GM23248 (cell line): ENCODE results near the gene FAM168A. TPM values are rescaled to one million over a fixed set of nuclear protein-coding genes. Genes with fewer than 3 reads are reported as not detected.

Source experiments
- DNase-seq: peaks from one replicate; pipeline ENCODE4 v3.0.0-alpha.2; 2015
- H2AFZ ChIP-seq: fragments of 200-600 bp; sonication (generic); 2 replicates; pipeline ENCODE4 v1.6.1; 2016; ENCODE audit warnings: antibody characterized with exemption
- H3F3A ChIP-seq: fragments of 200-600 bp; sonication (generic); 2 replicates; pipeline ENCODE4 v1.6.1; 2016; ENCODE audit warnings: mild to moderate bottlenecking, antibody characterized with exemption, mixed run types; ENCODE audit not compliant: insufficient read depth
- H3K27ac ChIP-seq: fragments of 200-600 bp; sonication (generic); 2 replicates; pipeline ENCODE4 v1.5.1; 2016; ENCODE audit warnings: mild to moderate bottlenecking
- H3K27me3 ChIP-seq: fragments of 200-600 bp; sonication (generic); replicated peaks from 2 replicates; pipeline ENCODE4 v1.6.1; 2016; ENCODE audit warnings: mild to moderate bottlenecking; ENCODE audit not compliant: insufficient read depth
- H3K36me3 ChIP-seq: fragments of 200-600 bp; sonication (generic); 2 replicates; pipeline ENCODE4 v1.6.1; 2016; ENCODE audit warnings: low read depth, mild to moderate bottlenecking
- H3K4me1 ChIP-seq: fragments of 200-600 bp; sonication (generic); 2 replicates; pipeline ENCODE4 v1.6.1; 2016; ENCODE audit warnings: mild to moderate bottlenecking; ENCODE audit not compliant: insufficient read depth
- H3K4me2 ChIP-seq: fragments of 200-600 bp; sonication (generic); one replicate; pipeline ENCODE4 v1.6.1; 2016; ENCODE audit warnings: mild to moderate bottlenecking; ENCODE audit not compliant: unreplicated experiment
- H3K4me3 ChIP-seq: fragments of 200-600 bp; sonication (generic); 2 replicates; pipeline ENCODE4 v1.5.1; 2016; ENCODE audit warnings: mild to moderate bottlenecking
- H3K79me2 ChIP-seq: fragments of 200-600 bp; sonication (generic); 2 replicates; pipeline ENCODE4 v1.6.1; 2016; ENCODE audit warnings: mild to moderate bottlenecking; ENCODE audit not compliant: insufficient read depth
- H3K9ac ChIP-seq: fragments of 200-600 bp; sonication (generic); 2 replicates; pipeline ENCODE4 v1.6.1; 2016; ENCODE audit warnings: mild to moderate bottlenecking
- H3K9me2 ChIP-seq: fragments of 200-600 bp; sonication (generic); 2 replicates; pipeline ENCODE4 v1.6.1; 2016; ENCODE audit warnings: mixed run types, mild to moderate bottlenecking, moderate library complexity; ENCODE audit not compliant: insufficient read depth
- H3K9me3 ChIP-seq: fragments of 200-600 bp; sonication (generic); one replicate; pipeline ENCODE4 v1.6.1; 2017; ENCODE audit warnings: low read depth
- H4K20me1 ChIP-seq: fragments of 200-600 bp; sonication (generic); 2 replicates; pipeline ENCODE4 v1.6.0; 2016; ENCODE audit not compliant: insufficient read depth
- EZH2 ChIP-seq: fragments of 200-600 bp; sonication (generic); IDR thresholded peaks from 2 replicates; pipeline ENCODE4 v1.6.1; 2018; ENCODE audit warnings: antibody characterized with exemption, mild to moderate bottlenecking; ENCODE audit not compliant: insufficient read depth, poor library complexity, severe bottlenecking
- EZH2phosphoT487 ChIP-seq: fragments of 200-600 bp; sonication (generic); IDR thresholded peaks from 2 replicates; pipeline ENCODE4 v1.6.1; 2018; ENCODE audit warnings: antibody characterized with exemption, moderate library complexity, mild to moderate bottlenecking, low read depth; ENCODE audit not compliant: insufficient read depth
- WGBS, 2 experiments: methylation state at CpG; one replicate each; pipeline ENCODE4 v1.1.6; 2015 to 2017; ENCODE audit warnings: low lambda C conversion rate in 2 of 2, low coverage in 1 of 2; ENCODE audit errors: missing lambda C conversion rate in 2 of 2; 5-methylcytosine and 5-hydroxymethylcytosine counted together
- in situ Hi-C: fragments of 300-500 bp; cut with MboI; formaldehyde crosslinking; loops from 2 replicates; pipeline ENCODE4 v1.15.0; 2020
- polyA plus RNA-seq: library from polyadenylated mRNA; unstranded; fragments of >200 nt; fragmentation: Nextera tagmentation; extraction: Ambion mirVana; gene quantifications from 2 replicates; pipeline ENCODE4 v1.2.1, GENCODE V29; 2016
- total RNA-seq: library from RNA; depleted of rRNA; stranded (reverse); fragments of >200 nt; shearing (Covaris generic); gene quantifications from 2 replicates; pipeline ENCODE4 v1.2.3, GENCODE V29; 2014

The FAM168A gene
- total and polyA plus RNA-seq, 2 experiments from 2014 or later: 9.1 to 26.4 TPM

- Histone ChIP-seq H4K20me1 (no peaks in the 10 kb centered on the region), H3K79me2 (no peaks in the 10 kb centered on the region), H3K27ac (no peak overlapping the region), H3K27me3 (no peaks in the 10 kb centered on the region), H3K9ac (no peak overlapping the region), H3K9me2 (no peaks in the 10 kb centered on the region), H3K4me1 (peaks cover 4% of the 10 kb centered on the region; the same call in 1 of the 2 replicates), H2AFZ (no peak overlapping the region), H3K4me2 (no peak overlapping the region), H3K36me3 (peaks cover 23% of the 10 kb centered on the region), H3F3A (peaks cover 5% of the 10 kb centered on the region; the same call in 1 of the 2 replicates), H3K9me3 (no peaks in the 10 kb centered on the region), H3K4me3 (no peak overlapping the region)
- no peak for DNase-seq
- TF ChIP-seq EZH2phosphoT487 (no peak), EZH2 (no peak)
- 96 to 97% methylated on average over 8 of the region's 8 CpGs for WGBS, 2 experiments
- in situ Hi-C loops: no loop called here
Measured at GRCh38 chr11:73360743-73361369, 237.1 kb downstream of the FAM168A start.

GRCh38 chr11:73359930-73360742 lies 237.8 kb downstream of the FAM168A start:
- H3K27ac ChIP-seq: peak overlapping the region; percentile 81
- H3K9ac ChIP-seq: peak overlapping the region; percentile 73
- no peak for TF ChIP-seq EZH2phosphoT487
- no peak for TF ChIP-seq EZH2

GRCh38 chr11:73359341-73359740 lies 238.6 kb downstream of the FAM168A start:
- no peak for TF ChIP-seq EZH2phosphoT487
- no peak for TF ChIP-seq EZH2
- H3K9ac ChIP-seq: peak overlapping the region; percentile 73

More at GRCh38 chr11:73359930-73360742, 237.8 kb downstream of the FAM168A start:
- Histone ChIP-seq H4K20me1 (no peaks in the 10 kb centered on the region), H3K9me2 (no peaks in the 10 kb centered on the region), H3K4me1 (peaks cover 4% of the 10 kb centered on the region; the same call in 1 of the 2 replicates), H3K27me3 (no peaks in the 10 kb centered on the region), H3K36me3 (peaks cover 23% of the 10 kb centered on the region), H3K4me3 (no peak overlapping the region), H2AFZ (no peak overlapping the region), H3K9me3 (no peaks in the 10 kb centered on the region), H3K79me2 (no peaks in the 10 kb centered on the region), H3F3A (peaks cover 5% of the 10 kb centered on the region; the same call in 1 of the 2 replicates), H3K4me2 (no peak overlapping the region)
- DNase-seq: peak; percentile 61
- 90 to 94% methylated on average over 19 of the region's 19 CpGs for WGBS, 2 experiments
- in situ Hi-C loops: no loop called here

GRCh38 chr11:73358071-73358470 lies 239.8 kb downstream of the FAM168A start:
- peak; percentile 64 for DNase-seq
- in situ Hi-C loops: no loop called here
- peaks cover 5% of the 10 kb centered on the region; the same call in 1 of the 2 replicates for H3F3A ChIP-seq

More at GRCh38 chr11:73359341-73359740, 238.6 kb downstream of the FAM168A start:
- Histone ChIP-seq H3K27me3 (no peaks in the 10 kb centered on the region), H3K4me1 (peaks cover 4% of the 10 kb centered on the region; the same call in 1 of the 2 replicates), H4K20me1 (no peaks in the 10 kb centered on the region), H3K27ac (peak overlapping the region; percentile 81), H3K36me3 (peaks cover 23% of the 10 kb centered on the region), H3K79me2 (no peaks in the 10 kb centered on the region; the same call in 1 of the 2 replicates), H3F3A (peaks cover 5% of the 10 kb centered on the region; the same call in 1 of the 2 replicates), H3K9me3 (no peaks in the 10 kb centered on the region), H3K9me2 (no peaks in the 10 kb centered on the region), H3K4me3 (no peak overlapping the region), H3K4me2 (peak overlapping the region; percentile 25), H2AFZ (no peak overlapping the region)
- peak; percentile 89 for DNase-seq
- 52 to 54% methylated on average over 11 of the region's 11 CpGs for WGBS, 2 experiments
- in situ Hi-C loops: no loop called here

More at GRCh38 chr11:73358071-73358470, 239.8 kb downstream of the FAM168A start:
- TF ChIP-seq EZH2: no peak
- TF ChIP-seq EZH2phosphoT487: no peak
- Histone ChIP-seq H3K79me2 (peaks cover 10% of the 10 kb centered on the region), H3K4me2 (no peak overlapping the region), H3K9me3 (no peaks in the 10 kb centered on the region), H2AFZ (no peak overlapping the region), H3K27ac (peak overlapping the region; percentile 36; the same call in 1 of the 2 replicates), H3K9ac (no peak overlapping the region), H3K27me3 (no peaks in the 10 kb centered on the region), H3K9me2 (no peaks in the 10 kb centered on the region), H3K4me3 (no peak overlapping the region), H3K4me1 (peaks cover 4% of the 10 kb centered on the region; the same call in 1 of the 2 replicates), H4K20me1 (no peaks in the 10 kb centered on the region), H3K36me3 (peaks cover 33% of the 10 kb centered on the region)
- 77 to 85% methylated on average over 5 of the region's 5 CpGs for WGBS, 2 experiments
